GM18861 (cell line): ENCODE data around the gene LRGUK.
"Not testable (repeated sequence)": the region's sequence is repeated elsewhere in the genome, so short reads cannot be mapped to it uniquely, and the experiment has no call there.

Experiments used
- ATAC-seq: cut with Tn5 transposase; IDR thresholded peaks from one replicate; pipeline ENCODE4 v1.9.1; 2021; ENCODE audit not compliant: unreplicated experiment

The LRGUK gene

GRCh38 chr7:134231296-134231695, 104.2 kb downstream of the LRGUK start:
- ATAC-seq, result not testable (repeated sequence)

- ATAC-seq, result no peak
These were observed 107.1 kb downstream of the LRGUK start for GRCh38 chr7:134234216-134234615.

- no peak for ATAC-seq
These were observed 118.1 kb downstream of the LRGUK start for GRCh38 chr7:134245253-134245652.

- ATAC-seq, result no peak
These were observed 119.2 kb downstream of the LRGUK start for GRCh38 chr7:134246347-134246746.

GRCh38 chr7:134246761-134247160, 119.6 kb downstream of the LRGUK start:
- no peak for ATAC-seq

- ATAC-seq, result no peak
These were observed 121.1 kb downstream of the LRGUK start for GRCh38 chr7:134248196-134248595.

- no peak for ATAC-seq
These were observed 127.2 kb downstream of the LRGUK start for GRCh38 chr7:134254311-134254710.

- no peak for ATAC-seq
These were observed 128.7 kb downstream of the LRGUK start for GRCh38 chr7:134255814-134256213.

- no peak for ATAC-seq
These were observed 135.2 kb downstream of the LRGUK start for GRCh38 chr7:134262322-134262721.

GRCh38 chr7:134276951-134277350, 149.8 kb downstream of the LRGUK start:
- no peak for ATAC-seq

GRCh38 chr7:134278502-134279153, 151.5 kb downstream of the LRGUK start:
- ATAC-seq, result no peak

- ATAC-seq, result no peak
These were observed 152.2 kb downstream of the LRGUK start for GRCh38 chr7:134279336-134279735.

GRCh38 chr7:134279898-134280297, 152.8 kb downstream of the LRGUK start:
- no peak for ATAC-seq

- ATAC-seq, result no peak
These were observed 153.4 kb downstream of the LRGUK start for GRCh38 chr7:134280508-134280907.

GRCh38 chr7:134284011-134284410, 156.9 kb downstream of the LRGUK start:
- no peak for ATAC-seq

GRCh38 chr7:134284952-134285351, 157.8 kb downstream of the LRGUK start:
- no peak for ATAC-seq

GRCh38 chr7:134287916-134288659, 160.9 kb downstream of the LRGUK start:
- ATAC-seq, result no peak

GRCh38 chr7:134289423-134289822, 162.3 kb downstream of the LRGUK start:
- no peak for ATAC-seq

GRCh38 chr7:134289841-134290240, 162.7 kb downstream of the LRGUK start:
- ATAC-seq, result no peak

- no peak for ATAC-seq
These were observed 163.1 kb downstream of the LRGUK start for GRCh38 chr7:134290286-134290685.

- peak; percentile 100 for ATAC-seq
These were observed 166.0 kb downstream of the LRGUK start for GRCh38 chr7:134293002-134293740.

- not testable (repeated sequence) for ATAC-seq
These were observed 168.8 kb downstream of the LRGUK start for GRCh38 chr7:134295982-134296381.
